WTC11 (cell line): ENCODE data around the gene PTBP2. TPM values are rescaled to one million over a fixed set of nuclear protein-coding genes. Genes with fewer than 3 reads are reported as not detected.

Experiments used
- ATAC-seq: fragments of 200-7000 bp; cut with Tn5 transposase; 2 replicates; pipeline ENCODE4 v1.10.0; 2021; ENCODE audit warnings: mild to moderate bottlenecking, moderate library complexity
- CTCF ChIA-PET: fragments of 300-600 bp; sonication (Branson Sonifier 250); formaldehyde crosslinking; loops from one replicate; lab custom pipeline; 2021; ENCODE audit warnings: antibody characterized with exemption; lab: Charles Lee
- POLR2A ChIA-PET: fragments of 350-600 bp; sonication (Branson Sonifier 250); formaldehyde crosslinking; loops from one replicate; lab custom pipeline; 2021; ENCODE audit warnings: antibody characterized with exemption; lab: Charles Lee
- DNase-seq: peaks from one replicate; pipeline ENCODE4 v3.0.0; 2021; ENCODE audit warnings: low spot score
- H3K27ac Mint-ChIP-seq: 2 replicates; pipeline ENCODE4 v1.8.0; 2021; ENCODE audit warnings: mixed read lengths
- H3K27me3 Mint-ChIP-seq: 2 replicates; pipeline ENCODE4 v1.8.0; 2021; ENCODE audit warnings: low read depth, mild to moderate bottlenecking, moderate library complexity, mixed read lengths
- H3K36me3 Mint-ChIP-seq: 2 replicates; pipeline ENCODE4 v1.8.0; 2021; ENCODE audit warnings: mixed read lengths
- H3K4me1 Mint-ChIP-seq: 2 replicates; pipeline ENCODE4 v1.8.0; 2022; ENCODE audit warnings: mixed read lengths
- H3K4me3 Mint-ChIP-seq: 2 replicates; pipeline ENCODE4 v1.8.0; 2021; ENCODE audit warnings: mild to moderate bottlenecking, moderate library complexity, mixed read lengths
- H3K9me3 Mint-ChIP-seq: 2 replicates; pipeline ENCODE4 v1.8.0; 2021; ENCODE audit warnings: mixed read lengths
- AR ChIP-seq: fragments of 250-450 bp; sonication (Bioruptor Pico); IDR thresholded peaks from 2 replicates; pipeline ENCODE4 v1.9.0; 2021; ENCODE audit warnings: mild to moderate bottlenecking
- CDX4 ChIP-seq: fragments of 250-450 bp; sonication (Bioruptor Pico); IDR thresholded peaks from 2 replicates; pipeline ENCODE4 v1.9.0; 2021; ENCODE audit warnings: moderate library complexity, mild to moderate bottlenecking, inconsistent platforms, borderline replicate concordance
- CREM ChIP-seq: sonication (generic); formaldehyde crosslinking; IDR thresholded peaks from 2 replicates; pipeline ENCODE4 v1.8.1; 2022; ENCODE audit warnings: mild to moderate bottlenecking, missing genetic modification reagents, moderate library complexity
- FOXP1 ChIP-seq: sonication (generic); formaldehyde crosslinking; IDR thresholded peaks from 2 replicates; pipeline ENCODE4 v1.8.0; 2022; ENCODE audit warnings: missing genetic modification reagents, mild to moderate bottlenecking, moderate library complexity, borderline replicate concordance
- GABPB1 ChIP-seq: sonication (generic); formaldehyde crosslinking; IDR thresholded peaks from 2 replicates; pipeline ENCODE4 v1.8.1; 2023; ENCODE audit warnings: mild to moderate bottlenecking, missing genetic modification reagents
- KAT7 ChIP-seq: sonication (generic); formaldehyde crosslinking; IDR thresholded peaks from 2 replicates; pipeline ENCODE4 v1.8.1; 2023; ENCODE audit warnings: missing genetic modification reagents, mild to moderate bottlenecking, borderline replicate concordance
- MXD4 ChIP-seq: fragments of 250-450 bp; sonication (Bioruptor Pico); IDR thresholded peaks from 2 replicates; pipeline ENCODE4 v1.8.0; 2021; ENCODE audit warnings: mild to moderate bottlenecking, moderate library complexity, borderline replicate concordance
- MYBL2 ChIP-seq: sonication (generic); formaldehyde crosslinking; IDR thresholded peaks from 2 replicates; pipeline ENCODE4 v1.8.1; 2023; ENCODE audit warnings: mild to moderate bottlenecking, moderate library complexity, missing genetic modification reagents
- NFYB ChIP-seq: sonication (generic); formaldehyde crosslinking; conservative IDR thresholded peaks from 2 replicates; pipeline ENCODE4 v1.8.0; 2022; ENCODE audit warnings: low read depth, missing genetic modification reagents
- NR3C1 ChIP-seq: sonication (generic); formaldehyde crosslinking; conservative IDR thresholded peaks from 2 replicates; pipeline ENCODE4 v1.8.1; 2023; ENCODE audit warnings: low read depth, mild to moderate bottlenecking, missing genetic modification reagents
- OVOL2 ChIP-seq: fragments of 250-450 bp; sonication (Bioruptor Pico); IDR thresholded peaks from 2 replicates; pipeline ENCODE4 v1.9.0; 2021; ENCODE audit warnings: mild to moderate bottlenecking, borderline replicate concordance
- RORB ChIP-seq: fragments of 250-450 bp; sonication (Bioruptor Pico); IDR thresholded peaks from 2 replicates; pipeline ENCODE4 v1.9.0; 2021; ENCODE audit warnings: mild to moderate bottlenecking
- SMAD4 ChIP-seq: sonication (generic); formaldehyde crosslinking; IDR thresholded peaks from 2 replicates; pipeline ENCODE4 v1.8.0; 2022; ENCODE audit warnings: mild to moderate bottlenecking, missing genetic modification reagents
- SP1 ChIP-seq: sonication (generic); formaldehyde crosslinking; conservative IDR thresholded peaks from 2 replicates; pipeline ENCODE4 v1.8.1; 2022; ENCODE audit warnings: missing genetic modification reagents
- TCF7 ChIP-seq: sonication (generic); formaldehyde crosslinking; IDR thresholded peaks from 2 replicates; pipeline ENCODE4 v1.8.0; 2022; ENCODE audit warnings: mild to moderate bottlenecking, low read depth, missing genetic modification reagents, moderate library complexity
- total RNA-seq: library from RNA; stranded (reverse); gene quantifications from 3 replicates; pipeline ENCODE4 v1.2.3, GENCODE V29; 2021
- TF ChIP-seq, protein P1 (sequence below): sonication (generic); formaldehyde crosslinking; IDR thresholded peaks from 2 replicates; pipeline ENCODE4 v1.8.1; 2023; ENCODE audit warnings: mild to moderate bottlenecking, missing genetic modification reagents, borderline replicate concordance
- TF ChIP-seq, protein P2 (sequence below): sonication (generic); formaldehyde crosslinking; IDR thresholded peaks from 2 replicates; pipeline ENCODE4 v1.8.0; 2022; ENCODE audit warnings: mild to moderate bottlenecking, missing genetic modification reagents
- TF ChIP-seq, protein P3 (sequence below): sonication (generic); formaldehyde crosslinking; IDR thresholded peaks from 2 replicates; pipeline ENCODE4 v1.8.0; 2022; ENCODE audit warnings: mild to moderate bottlenecking, missing genetic modification reagents

Gene PTBP2
- total RNA-seq, 1 experiment from 2014 or later = 50.0 TPM

- TF ChIP-seq CDX4 (no peak), NFYB (CRISPR knock-in tag) (no peak), MXD4 (CRISPR knock-in tag) (no peak), FOXP1 (no peak), NR3C1 (CRISPR knock-in tag) (no peak), AR (no peak), KAT7 (CRISPR knock-in tag) (no peak), GABPB1 (CRISPR knock-in tag) (no peak), RORB (no peak), SP1 (no peak), CREM (CRISPR knock-in tag) (no peak), OVOL2 (no peak), SMAD4 (CRISPR knock-in tag) (no peak), MYBL2 (CRISPR knock-in tag) (no peak), TCF7 (CRISPR knock-in tag) (no peak)
- TF ChIP-seq, protein P1, sequence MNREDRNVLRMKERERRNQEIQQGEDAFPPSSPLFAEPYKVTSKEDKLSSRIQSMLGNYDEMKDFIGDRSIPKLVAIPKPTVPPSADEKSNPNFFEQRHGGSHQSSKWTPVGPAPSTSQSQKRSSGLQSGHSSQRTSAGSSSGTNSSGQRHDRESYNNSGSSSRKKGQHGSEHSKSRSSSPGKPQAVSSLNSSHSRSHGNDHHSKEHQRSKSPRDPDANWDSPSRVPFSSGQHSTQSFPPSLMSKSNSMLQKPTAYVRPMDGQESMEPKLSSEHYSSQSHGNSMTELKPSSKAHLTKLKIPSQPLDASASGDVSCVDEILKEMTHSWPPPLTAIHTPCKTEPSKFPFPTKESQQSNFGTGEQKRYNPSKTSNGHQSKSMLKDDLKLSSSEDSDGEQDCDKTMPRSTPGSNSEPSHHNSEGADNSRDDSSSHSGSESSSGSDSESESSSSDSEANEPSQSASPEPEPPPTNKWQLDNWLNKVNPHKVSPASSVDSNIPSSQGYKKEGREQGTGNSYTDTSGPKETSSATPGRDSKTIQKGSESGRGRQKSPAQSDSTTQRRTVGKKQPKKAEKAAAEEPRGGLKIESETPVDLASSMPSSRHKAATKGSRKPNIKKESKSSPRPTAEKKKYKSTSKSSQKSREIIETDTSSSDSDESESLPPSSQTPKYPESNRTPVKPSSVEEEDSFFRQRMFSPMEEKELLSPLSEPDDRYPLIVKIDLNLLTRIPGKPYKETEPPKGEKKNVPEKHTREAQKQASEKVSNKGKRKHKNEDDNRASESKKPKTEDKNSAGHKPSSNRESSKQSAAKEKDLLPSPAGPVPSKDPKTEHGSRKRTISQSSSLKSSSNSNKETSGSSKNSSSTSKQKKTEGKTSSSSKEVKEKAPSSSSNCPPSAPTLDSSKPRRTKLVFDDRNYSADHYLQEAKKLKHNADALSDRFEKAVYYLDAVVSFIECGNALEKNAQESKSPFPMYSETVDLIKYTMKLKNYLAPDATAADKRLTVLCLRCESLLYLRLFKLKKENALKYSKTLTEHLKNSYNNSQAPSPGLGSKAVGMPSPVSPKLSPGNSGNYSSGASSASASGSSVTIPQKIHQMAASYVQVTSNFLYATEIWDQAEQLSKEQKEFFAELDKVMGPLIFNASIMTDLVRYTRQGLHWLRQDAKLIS = no peak
- TF ChIP-seq, protein P2, sequence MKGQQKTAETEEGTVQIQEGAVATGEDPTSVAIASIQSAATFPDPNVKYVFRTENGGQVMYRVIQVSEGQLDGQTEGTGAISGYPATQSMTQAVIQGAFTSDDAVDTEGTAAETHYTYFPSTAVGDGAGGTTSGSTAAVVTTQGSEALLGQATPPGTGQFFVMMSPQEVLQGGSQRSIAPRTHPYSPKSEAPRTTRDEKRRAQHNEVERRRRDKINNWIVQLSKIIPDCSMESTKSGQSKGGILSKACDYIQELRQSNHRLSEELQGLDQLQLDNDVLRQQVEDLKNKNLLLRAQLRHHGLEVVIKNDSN = no peak
- TF ChIP-seq, protein P3, sequence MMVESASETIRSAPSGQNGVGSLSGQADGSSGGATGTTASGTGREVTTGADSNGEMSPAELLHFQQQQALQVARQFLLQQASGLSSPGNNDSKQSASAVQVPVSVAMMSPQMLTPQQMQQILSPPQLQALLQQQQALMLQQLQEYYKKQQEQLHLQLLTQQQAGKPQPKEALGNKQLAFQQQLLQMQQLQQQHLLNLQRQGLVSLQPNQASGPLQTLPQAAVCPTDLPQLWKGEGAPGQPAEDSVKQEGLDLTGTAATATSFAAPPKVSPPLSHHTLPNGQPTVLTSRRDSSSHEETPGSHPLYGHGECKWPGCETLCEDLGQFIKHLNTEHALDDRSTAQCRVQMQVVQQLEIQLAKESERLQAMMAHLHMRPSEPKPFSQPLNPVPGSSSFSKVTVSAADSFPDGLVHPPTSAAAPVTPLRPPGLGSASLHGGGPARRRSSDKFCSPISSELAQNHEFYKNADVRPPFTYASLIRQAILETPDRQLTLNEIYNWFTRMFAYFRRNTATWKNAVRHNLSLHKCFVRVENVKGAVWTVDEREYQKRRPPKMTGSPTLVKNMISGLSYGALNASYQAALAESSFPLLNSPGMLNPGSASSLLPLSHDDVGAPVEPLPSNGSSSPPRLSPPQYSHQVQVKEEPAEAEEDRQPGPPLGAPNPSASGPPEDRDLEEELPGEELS = no peak
- ChIA-PET CTCF (no interaction called here), POLR2A (no interaction called here)
- no peak overlapping the region for H3K4me3 Mint-ChIP-seq
- H3K27me3 Mint-ChIP-seq = no peaks in the 10 kb centered on the region
- peaks cover 6% of the 10 kb centered on the region for H3K9me3 Mint-ChIP-seq
- H3K36me3 Mint-ChIP-seq = peaks cover 2% of the 10 kb centered on the region; the same call in 1 of the 2 replicates
- H3K4me1 Mint-ChIP-seq = 0 out of 2 replicates have a peak, but pooled peaks cover 3% of the 10 kb centered on the region
- ATAC-seq = no peak
- DNase-seq = no peak
- no peak overlapping the region for H3K27ac Mint-ChIP-seq
Measured at GRCh38 chr1:96695954-96696353, 25.6 kb upstream of the PTBP2 start.
